Hepatocyte (in vitro differentiated cells): ENCODE measurements around the gene SYVN1. TPM values are rescaled to one million over a fixed set of nuclear protein-coding genes. Genes with fewer than 3 reads are reported as not detected.

Source experiments
- DNase-seq: peaks from one replicate; pipeline ENCODE4 v3.0.0-alpha.2; 2016; ENCODE audit warnings: low spot score
- H2AFZ ChIP-seq: fragments of 200-600 bp; sonication (generic); 2 replicates; pipeline ENCODE4 v1.6.0; 2016; ENCODE audit warnings: antibody characterized with exemption, mild to moderate bottlenecking
- H3K27ac ChIP-seq: fragments of 200-600 bp; sonication (generic); 2 replicates; pipeline ENCODE4 v1.5.1; 2016; ENCODE audit warnings: mild to moderate bottlenecking
- H3K27me3 ChIP-seq: fragments of 200-600 bp; sonication (generic); 2 replicates; pipeline ENCODE4 v1.6.1; 2016
- H3K36me3 ChIP-seq: fragments of 200-600 bp; sonication (generic); replicated peaks from 2 replicates; pipeline ENCODE4 v1.5.1; 2016; ENCODE audit warnings: low read depth; ENCODE audit not compliant: insufficient read depth
- H3K4me1 ChIP-seq: fragments of 200-600 bp; sonication (generic); 2 replicates; pipeline ENCODE4 v1.5.1; 2016; ENCODE audit warnings: mild to moderate bottlenecking, moderate library complexity; ENCODE audit not compliant: insufficient read depth
- H3K4me2 ChIP-seq: fragments of 200-600 bp; sonication (generic); 2 replicates; pipeline ENCODE4 v1.6.0; 2016
- H3K4me3 ChIP-seq: fragments of 200-600 bp; sonication (generic); 2 replicates; pipeline ENCODE4 v1.5.1; 2016; ENCODE audit warnings: mild to moderate bottlenecking
- H3K79me2 ChIP-seq: fragments of 200-600 bp; sonication (generic); 2 replicates; pipeline ENCODE4 v1.6.0; 2017; ENCODE audit warnings: mild to moderate bottlenecking
- H3K9me2 ChIP-seq: fragments of 200-600 bp; sonication (generic); replicated peaks from 2 replicates; pipeline ENCODE4 v1.6.0; 2017; ENCODE audit warnings: mild to moderate bottlenecking; ENCODE audit not compliant: insufficient read depth
- H3K9me3 ChIP-seq: fragments of 200-600 bp; sonication (generic); 2 replicates; pipeline ENCODE4 v1.5.1; 2016; ENCODE audit warnings: low read depth, mild to moderate bottlenecking
- H4K20me1 ChIP-seq: fragments of 200-600 bp; sonication (generic); 2 replicates; pipeline ENCODE4 v1.6.0; 2016; ENCODE audit warnings: mild to moderate bottlenecking; ENCODE audit not compliant: insufficient read depth, poor library complexity, severe bottlenecking
- EZH2 ChIP-seq: fragments of 200-600 bp; sonication (generic); IDR thresholded peaks from 2 replicates; pipeline ENCODE4 v1.6.1; 2016; ENCODE audit warnings: antibody characterized with exemption, mild to moderate bottlenecking, borderline replicate concordance
- EZH2phosphoT487 ChIP-seq: fragments of 200-600 bp; sonication (generic); IDR thresholded peaks from one replicate; pipeline ENCODE4 v1.6.1; 2018; ENCODE audit warnings: antibody characterized with exemption, mild to moderate bottlenecking, low read depth, moderate library complexity; ENCODE audit not compliant: unreplicated experiment, severe bottlenecking
- WGBS: methylation state at CpG from one replicate; pipeline ENCODE4 v1.1.6; 2016; ENCODE audit warnings: low lambda C conversion rate; ENCODE audit errors: missing lambda C conversion rate; 5-methylcytosine and 5-hydroxymethylcytosine counted together
- polyA plus RNA-seq: library from polyadenylated mRNA; unstranded; fragments of >200 nt; fragmentation: Nextera tagmentation; extraction: Ambion mirVana; gene quantifications from 2 replicates; pipeline ENCODE4 v1.2.1, GENCODE V29; 2016
- total RNA-seq: library from RNA; depleted of rRNA; stranded (reverse); fragments of >200 nt; gene quantifications from 2 replicates; pipeline ENCODE4 v1.2.3, GENCODE V29; 2014
- TF ChIP-seq, protein P1 (sequence below): fragments of 200-600 bp; sonication (generic); IDR thresholded peaks from 2 replicates; pipeline ENCODE4 v1.5.1; 2016; ENCODE audit warnings: antibody characterized with exemption, mild to moderate bottlenecking; ENCODE audit not compliant: poor library complexity

Gene SYVN1
- total and polyA plus RNA-seq, 2 experiments from 2014 or later = 27.7 to 31.8 TPM

DNA sequence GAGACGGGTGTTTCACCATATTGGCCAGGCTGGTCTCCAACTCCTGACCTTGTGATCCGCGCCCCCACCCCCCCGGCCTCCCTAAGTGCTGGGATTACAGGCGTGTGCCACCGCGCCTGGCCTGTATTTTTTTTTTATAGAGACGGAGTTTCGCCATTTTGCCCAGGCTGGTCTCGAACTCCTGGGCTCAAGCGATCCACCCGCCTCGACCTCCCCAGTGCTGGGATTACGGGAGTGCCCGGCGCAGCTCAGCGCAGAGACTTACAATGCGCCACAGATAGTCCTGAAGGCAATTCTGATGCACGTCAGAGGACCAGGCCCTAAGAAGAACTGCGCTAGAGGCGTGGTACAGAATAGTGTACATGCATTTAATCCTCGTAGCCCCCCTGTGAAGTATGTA, 38.9 kb downstream of the SYVN1 start:
- no peaks in the 10 kb centered on the region for H3K9me3 ChIP-seq
- H3K79me2 ChIP-seq = peaks cover 29% of the 10 kb centered on the region
- no peaks in the 10 kb centered on the region for H4K20me1 ChIP-seq
- no peaks in the 10 kb centered on the region for H3K36me3 ChIP-seq
- H2AFZ ChIP-seq = peak overlapping the region; percentile 100
- peak overlapping the region; percentile 83 for H3K27ac ChIP-seq
- WGBS = 95% methylated on average over 22 of the region's 22 CpGs
- no peak for DNase-seq
- peak overlapping the region; percentile 82 for H3K4me2 ChIP-seq
- peaks cover 13% of the 10 kb centered on the region for H3K4me1 ChIP-seq
- TF ChIP-seq, protein P1, sequence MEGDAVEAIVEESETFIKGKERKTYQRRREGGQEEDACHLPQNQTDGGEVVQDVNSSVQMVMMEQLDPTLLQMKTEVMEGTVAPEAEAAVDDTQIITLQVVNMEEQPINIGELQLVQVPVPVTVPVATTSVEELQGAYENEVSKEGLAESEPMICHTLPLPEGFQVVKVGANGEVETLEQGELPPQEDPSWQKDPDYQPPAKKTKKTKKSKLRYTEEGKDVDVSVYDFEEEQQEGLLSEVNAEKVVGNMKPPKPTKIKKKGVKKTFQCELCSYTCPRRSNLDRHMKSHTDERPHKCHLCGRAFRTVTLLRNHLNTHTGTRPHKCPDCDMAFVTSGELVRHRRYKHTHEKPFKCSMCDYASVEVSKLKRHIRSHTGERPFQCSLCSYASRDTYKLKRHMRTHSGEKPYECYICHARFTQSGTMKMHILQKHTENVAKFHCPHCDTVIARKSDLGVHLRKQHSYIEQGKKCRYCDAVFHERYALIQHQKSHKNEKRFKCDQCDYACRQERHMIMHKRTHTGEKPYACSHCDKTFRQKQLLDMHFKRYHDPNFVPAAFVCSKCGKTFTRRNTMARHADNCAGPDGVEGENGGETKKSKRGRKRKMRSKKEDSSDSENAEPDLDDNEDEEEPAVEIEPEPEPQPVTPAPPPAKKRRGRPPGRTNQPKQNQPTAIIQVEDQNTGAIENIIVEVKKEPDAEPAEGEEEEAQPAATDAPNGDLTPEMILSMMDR = no peak
- TF ChIP-seq EZH2phosphoT487 (no peak), EZH2 (no peak)
- H3K9me2 ChIP-seq = no peaks in the 10 kb centered on the region
- H3K4me3 ChIP-seq = no peak overlapping the region
- H3K27me3 ChIP-seq = no peaks in the 10 kb centered on the region

DNA sequence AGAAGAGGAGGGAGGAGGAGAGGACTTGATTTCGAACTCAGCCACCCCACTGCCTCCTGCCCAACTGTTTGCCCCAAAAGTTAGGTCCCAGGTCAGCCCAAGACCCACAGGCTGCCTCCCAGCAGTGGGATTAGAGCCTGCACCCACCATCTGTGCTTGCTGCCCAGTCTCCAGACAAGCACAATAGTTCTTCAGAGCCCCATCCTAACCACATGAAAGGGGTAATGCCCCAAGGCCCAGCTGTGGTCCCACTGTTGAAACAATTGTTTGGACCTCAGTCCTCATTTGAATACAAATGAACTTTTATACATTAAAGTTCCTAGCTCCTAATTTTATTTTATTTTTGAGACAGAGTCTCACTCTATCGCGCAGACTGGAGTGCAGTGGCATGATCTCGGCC, 43.7 kb downstream of the SYVN1 start:
- H3K4me2 ChIP-seq = no peak overlapping the region
- peaks cover 1% of the 10 kb centered on the region for H3K4me1 ChIP-seq
- no peaks in the 10 kb centered on the region for H3K9me2 ChIP-seq
- no peak for DNase-seq
- no peaks in the 10 kb centered on the region for H4K20me1 ChIP-seq
- no peak for TF ChIP-seq EZH2
- no peak for TF ChIP-seq EZH2phosphoT487
- TF ChIP-seq, protein P1 = no peak
- no peaks in the 10 kb centered on the region for H3K27me3 ChIP-seq
- H3K4me3 ChIP-seq = no peak overlapping the region
- peaks cover 4% of the 10 kb centered on the region for H3K79me2 ChIP-seq
- no peak overlapping the region for H3K27ac ChIP-seq
- WGBS = 94% methylated on average over 4 of the region's 4 CpGs
- H3K9me3 ChIP-seq = no peaks in the 10 kb centered on the region
- H2AFZ ChIP-seq = no peak overlapping the region
- no peaks in the 10 kb centered on the region for H3K36me3 ChIP-seq

DNA sequence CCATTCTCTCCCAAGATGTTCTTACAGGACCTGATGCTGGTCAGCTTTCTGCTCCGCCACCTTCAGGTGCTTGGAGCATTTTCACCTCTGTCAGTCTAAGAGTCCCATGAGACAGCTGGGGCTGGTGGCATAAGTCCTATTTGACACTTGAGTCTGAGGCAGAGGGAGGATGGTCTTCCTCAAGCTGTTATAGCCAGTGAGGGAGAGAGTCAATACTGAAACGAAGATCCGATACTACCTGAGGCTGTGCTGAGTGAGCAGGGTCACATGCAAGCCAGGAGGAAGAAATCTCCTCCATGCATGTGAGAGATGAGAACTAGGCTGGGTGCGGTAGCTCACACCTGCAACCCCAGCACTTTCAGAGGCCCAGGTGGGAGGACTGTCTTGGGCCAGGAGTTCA, 44.7 kb downstream of the SYVN1 start:
- Histone ChIP-seq H3K4me2 (no peak overlapping the region), H3K36me3 (no peaks in the 10 kb centered on the region), H4K20me1 (no peaks in the 10 kb centered on the region), H3K9me3 (no peaks in the 10 kb centered on the region), H3K9me2 (no peaks in the 10 kb centered on the region), H3K79me2 (peaks cover 14% of the 10 kb centered on the region), H2AFZ (no peak overlapping the region), H3K4me1 (peaks cover 9% of the 10 kb centered on the region), H3K4me3 (no peak overlapping the region), H3K27me3 (no peaks in the 10 kb centered on the region), H3K27ac (no peak overlapping the region)
- no peak for TF ChIP-seq EZH2phosphoT487
- TF ChIP-seq, protein P1 = no peak
- TF ChIP-seq EZH2 = no peak
- whole genome bisulfite sequencing = 93% methylated on average over 4 of the region's 4 CpGs
- DNase-seq = no peak

DNA sequence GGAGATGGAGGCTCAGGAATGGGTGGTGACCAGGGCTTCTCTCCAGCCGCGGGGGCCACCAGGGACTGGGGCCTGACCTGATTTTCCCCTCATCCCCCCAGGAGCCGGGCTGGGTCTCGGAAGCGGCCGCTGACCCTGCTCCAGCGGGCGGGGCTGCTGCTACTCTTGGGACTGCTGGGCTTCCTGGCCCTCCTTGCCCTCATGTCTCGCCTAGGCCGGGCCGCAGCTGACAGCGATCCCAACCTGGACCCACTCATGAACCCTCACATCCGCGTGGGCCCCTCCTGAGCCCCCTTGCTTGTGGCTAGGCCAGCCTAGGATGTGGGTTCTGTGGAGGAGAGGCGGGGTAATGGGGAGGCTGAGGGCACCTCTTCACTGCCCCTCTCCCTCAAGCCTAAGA, 46.5 kb downstream of the SYVN1 start:
- Histone ChIP-seq H3K9me2 (no peaks in the 10 kb centered on the region), H3K36me3 (no peaks in the 10 kb centered on the region), H3K4me1 (peaks cover 9% of the 10 kb centered on the region), H4K20me1 (no peaks in the 10 kb centered on the region), H3K9me3 (no peaks in the 10 kb centered on the region), H3K79me2 (peaks cover 23% of the 10 kb centered on the region), H3K27me3 (no peaks in the 10 kb centered on the region), H3K4me2 (no peak overlapping the region), H3K4me3 (no peak overlapping the region), H2AFZ (no peak overlapping the region), H3K27ac (no peak overlapping the region)
- DNase-seq = no peak
- 97% methylated on average over 13 of the region's 15 CpGs for WGBS
- no peak for TF ChIP-seq EZH2phosphoT487
